Activated CD4-positive, alpha-beta T cell treated with anti-CD3 and anti-CD28 coated beads, Interleukin-2, amount 50 U/mL, for 1 hour (primary cell): ENCODE results near the gene ZNF423.

ENCODE experiments used
- DNase-seq: peaks from one replicate; pipeline ENCODE4 v3.0.0-alpha.2; 2020

The ZNF423 gene

GRCh38 chr16:49660626-49661025 is 195.3 kb downstream of the ZNF423 start:
- DNase-seq = no peak

- DNase-seq = no peak
Observed at GRCh38 chr16:49659356-49659755, 196.6 kb downstream of the ZNF423 start.

GRCh38 chr16:49658531-49658930 is 197.4 kb downstream of the ZNF423 start:
- no peak for DNase-seq

GRCh38 chr16:49657736-49658465 is 198.0 kb downstream of the ZNF423 start:
- DNase-seq = no peak

- no peak for DNase-seq
Observed at GRCh38 chr16:49654425-49654824, 201.5 kb downstream of the ZNF423 start.

- no peak for DNase-seq
Observed at GRCh38 chr16:49653577-49653976, 202.3 kb downstream of the ZNF423 start.

GRCh38 chr16:49653173-49653570 is 202.7 kb downstream of the ZNF423 start:
- no peak for DNase-seq

GRCh38 chr16:49652456-49653172 is 203.3 kb downstream of the ZNF423 start:
- DNase-seq = no peak

- no peak for DNase-seq
Observed at GRCh38 chr16:49651996-49652395, 203.9 kb downstream of the ZNF423 start.

GRCh38 chr16:49651226-49651625 is 204.7 kb downstream of the ZNF423 start:
- DNase-seq = no peak

- no peak for DNase-seq
Observed at GRCh38 chr16:49650603-49651002, 205.3 kb downstream of the ZNF423 start.

GRCh38 chr16:49649013-49649765 is 206.7 kb downstream of the ZNF423 start:
- no peak for DNase-seq

- no peak for DNase-seq
Observed at GRCh38 chr16:49647673-49648072, 208.2 kb downstream of the ZNF423 start.

GRCh38 chr16:49645263-49645662 is 210.6 kb downstream of the ZNF423 start:
- DNase-seq = no peak

- DNase-seq = no peak
Observed at GRCh38 chr16:49644145-49644463, 211.8 kb downstream of the ZNF423 start.

GRCh38 chr16:49643429-49644144 is 212.3 kb downstream of the ZNF423 start:
- no peak for DNase-seq

- DNase-seq = no peak
Observed at GRCh38 chr16:49641250-49641649, 214.7 kb downstream of the ZNF423 start.

- no peak for DNase-seq
Observed at GRCh38 chr16:49640581-49640980, 215.3 kb downstream of the ZNF423 start.

GRCh38 chr16:49639739-49640431 is 216.0 kb downstream of the ZNF423 start:
- no peak for DNase-seq

GRCh38 chr16:49638673-49639610 is 217.0 kb downstream of the ZNF423 start:
- no peak for DNase-seq

GRCh38 chr16:49637933-49638672 is 217.8 kb downstream of the ZNF423 start:
- no peak for DNase-seq
